HepG2 (cell line): ENCODE data around the gene APEX1. TPM values are rescaled to one million over a fixed set of nuclear protein-coding genes. Genes with fewer than 3 reads are reported as not detected.

Source experiments
- ATAD3A ChIP-seq: sonication (generic); formaldehyde crosslinking; IDR thresholded peaks from 2 replicates; pipeline ENCODE4 v1.4.0; 2020; ENCODE audit warnings: missing genetic modification reagents
- BCLAF1 ChIP-seq: fragments of 450-650 bp; IDR thresholded peaks from 2 replicates; pipeline ENCODE4 v1.6.1; 2017; ENCODE audit warnings: mild to moderate bottlenecking
- FOXO1 ChIP-seq: sonication (generic); formaldehyde crosslinking; IDR thresholded peaks from 2 replicates; pipeline ENCODE4 v1.4.0; 2020; ENCODE audit warnings: missing genetic modification reagents
- HINFP ChIP-seq: sonication (generic); formaldehyde crosslinking; IDR thresholded peaks from 2 replicates; pipeline ENCODE4 v1.4.0; 2020; ENCODE audit warnings: low read depth, mild to moderate bottlenecking, missing genetic modification reagents
- HNRNPH1 ChIP-seq: fragments of 200-400 bp; formaldehyde crosslinking; optimal IDR thresholded peaks from 2 replicates; pipeline ENCODE3; 2017; ENCODE audit warnings: mild to moderate bottlenecking, low read depth, low read length
- IKZF5 ChIP-seq: IDR thresholded peaks from 2 replicates; pipeline ENCODE4 v1.6.1; 2018; ENCODE audit warnings: missing genetic modification reagents, mild to moderate bottlenecking, missing compliant biosample characterization
- MED13 ChIP-seq: sonication (generic); formaldehyde crosslinking; IDR thresholded peaks from 2 replicates; pipeline ENCODE4 v1.5.0; 2020; ENCODE audit warnings: missing genetic modification reagents
- MZF1 ChIP-seq: sonication (generic); formaldehyde crosslinking; IDR thresholded peaks from 2 replicates; pipeline ENCODE4 v1.8.1; 2023; ENCODE audit warnings: mild to moderate bottlenecking, missing genetic modification reagents, borderline replicate concordance
- RCOR2 ChIP-seq: IDR thresholded peaks from 2 replicates; pipeline ENCODE4 v1.6.1; 2016; ENCODE audit warnings: missing biosample characterization, missing genetic modification reagents
- SMARCE1 ChIP-seq: fragments of 450-650 bp; IDR thresholded peaks from 2 replicates; pipeline ENCODE4 v1.6.1; 2017; ENCODE audit warnings: borderline replicate concordance
- ZBTB1 ChIP-seq: sonication (generic); formaldehyde crosslinking; IDR thresholded peaks from 2 replicates; pipeline ENCODE4 v1.4.0; 2020; ENCODE audit warnings: missing genetic modification reagents, borderline replicate concordance
- ZGPAT ChIP-seq: IDR thresholded peaks from 2 replicates; pipeline ENCODE4 v1.6.1; 2016; ENCODE audit warnings: mild to moderate bottlenecking
- ZNF274 ChIP-seq: sonication (generic); formaldehyde crosslinking; IDR thresholded peaks from 2 replicates; pipeline ENCODE4 v1.5.1; 2020; ENCODE audit warnings: mild to moderate bottlenecking, missing genetic modification reagents
- ZNF275 ChIP-seq: sonication (generic); formaldehyde crosslinking; IDR thresholded peaks from 2 replicates; pipeline ENCODE4 v1.8.0; 2022; ENCODE audit warnings: missing genetic modification reagents, mild to moderate bottlenecking, inconsistent platforms, borderline replicate concordance
- ZNF317 ChIP-seq: sonication (generic); formaldehyde crosslinking; IDR thresholded peaks from 2 replicates; pipeline ENCODE4 v1.5.0; 2020; ENCODE audit warnings: mild to moderate bottlenecking, missing genetic modification reagents
- ZNF362 ChIP-seq: sonication (generic); formaldehyde crosslinking; IDR thresholded peaks from 2 replicates; pipeline ENCODE4 v1.4.0; 2020; ENCODE audit warnings: missing genetic modification reagents, mild to moderate bottlenecking, borderline replicate concordance
- ZNF747 ChIP-seq: sonication (generic); formaldehyde crosslinking; IDR thresholded peaks from 2 replicates; pipeline ENCODE4 v1.8.1; 2023; ENCODE audit warnings: missing genetic modification reagents, mild to moderate bottlenecking, borderline replicate concordance
- ZNF850 ChIP-seq: sonication (generic); formaldehyde crosslinking; conservative IDR thresholded peaks from 2 replicates; pipeline ENCODE4 v1.9.0; 2021; ENCODE audit warnings: mild to moderate bottlenecking, missing genetic modification reagents
- ZSCAN31 ChIP-seq: sonication (generic); formaldehyde crosslinking; IDR thresholded peaks from 2 replicates; pipeline ENCODE4 v1.5.0; 2020; ENCODE audit warnings: low read depth, mild to moderate bottlenecking, missing genetic modification reagents
- polyA plus RNA-seq, 8 experiments: library from polyadenylated mRNA; depleted of rRNA in 3 of 8; stranded (reverse) in 7 of 8; unstranded in 1 of 8; fragments of >200 nt; fragmentation: Illumina TruSeq in 4 of 8; extraction: Trizol in 4 of 8; gene quantifications; 2 replicates each; pipeline versions ENCODE4 v1.2.1 to v1.2.3, GENCODE V29; 2011 to 2016; ENCODE audit warnings: low read depth in 4 of 8, missing spikeins in 1 of 8, mixed read lengths in 1 of 8; ENCODE audit not compliant: insufficient read depth in 1 of 8
- total RNA-seq, 5 experiments: library from RNA; depleted of rRNA; stranded (reverse); fragments of >200 nt; fragmentation: Illumina TruSeq; extraction: Trizol; gene quantifications; 2 replicates each; pipeline ENCODE4 v1.2.3, GENCODE V29; 2016; ENCODE audit warnings: low read depth in 1 of 5

APEX1 gene
- total and polyA plus RNA-seq, 2 of the 13 experiments (the other 11 are each of a cell fraction or from before 2014, with no cell fraction given), result 171 to 405 TPM

- TF ChIP-seq FOXO1 (CRISPR knock-in tag) (peak; percentile 30; the same call in 1 of the 2 replicates), BCLAF1 (no peak), ZNF274 (CRISPR knock-in tag) (peak; percentile 78), ZGPAT (CRISPR knock-in tag) (peak; percentile 89), IKZF5 (CRISPR knock-in tag) (peak; percentile 40; the same call in 1 of the 2 replicates), ZSCAN31 (peak; percentile 79; the same call in 1 of the 2 replicates), ZNF850 (CRISPR knock-in tag) (no peak), MED13 (peak; percentile 74), ATAD3A (CRISPR knock-in tag) (no peak), ZNF747 (CRISPR knock-in tag) (peak; percentile 59; the same call in 1 of the 2 replicates), ZNF275 (CRISPR knock-in tag) (peak; percentile 82; the same call in 1 of the 2 replicates), ZBTB1 (no peak; the same call in 1 of the 2 replicates), SMARCE1 (no peak), HINFP (CRISPR knock-in tag) (peak; percentile 65; the same call in 1 of the 2 replicates), ZNF362 (no peak; the same call in 1 of the 2 replicates), ZNF317 (peak; percentile 77), HNRNPH1 (no peak), MZF1 (CRISPR knock-in tag) (peak; percentile 76; the same call in 1 of the 2 replicates), RCOR2 (CRISPR knock-in tag) (no peak)
These were observed 41.9 kb upstream of the APEX1 start, which contains the start of gene TEP1 (continued) for GRCh38 chr14:20412876-20413743.
